Ishikawa (cell line): ENCODE results near the gene TEX29.

ENCODE experiments used
- CREB1 ChIP-seq: IDR thresholded peaks from 2 replicates; pipeline ENCODE4 v1.6.1; 2012; ENCODE audit warnings: low read depth
- EP300 ChIP-seq: IDR thresholded peaks from 2 replicates; pipeline ENCODE4 v1.6.1; 2012; ENCODE audit warnings: borderline replicate concordance
- REST ChIP-seq: IDR thresholded peaks from 2 replicates; pipeline ENCODE4 v1.6.1; 2012; ENCODE audit warnings: low read depth, mild to moderate bottlenecking
- TEAD4 ChIP-seq: IDR thresholded peaks from 2 replicates; pipeline ENCODE4 v1.6.1; 2012
- USF1 ChIP-seq: IDR thresholded peaks from 2 replicates; pipeline ENCODE4 v1.6.1; 2012
- ZBTB7A ChIP-seq: IDR thresholded peaks from 2 replicates; pipeline ENCODE4 v1.6.1; 2012; ENCODE audit warnings: low read depth

Gene TEX29

DNA sequence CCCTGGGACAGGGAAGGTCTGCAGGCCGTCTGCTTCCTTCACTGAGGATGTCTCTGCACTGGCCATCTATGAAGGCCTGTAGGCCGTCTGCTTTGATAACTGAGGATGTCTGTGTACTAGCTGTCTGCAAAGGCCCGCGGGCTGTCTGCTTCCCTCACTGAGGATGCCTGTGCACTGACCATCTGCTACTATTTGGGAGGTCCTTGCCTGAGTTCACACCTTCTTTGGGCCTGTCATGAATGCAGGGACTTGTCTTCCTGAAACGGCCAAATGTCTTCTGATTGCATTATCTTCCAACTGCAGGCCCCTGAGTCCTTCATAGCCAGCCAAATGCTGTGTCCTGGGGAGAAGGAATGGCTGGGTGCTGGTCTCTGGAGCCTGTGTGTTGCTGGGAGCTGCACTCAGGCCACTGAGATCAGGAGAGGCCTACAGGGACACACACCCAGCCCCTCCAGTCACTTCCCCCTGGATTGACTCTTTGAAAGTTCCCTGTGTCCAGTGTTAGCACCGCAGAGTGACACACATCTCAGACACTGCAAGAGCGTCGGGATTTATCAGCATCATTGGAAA lies 72.9 kb downstream of the TEX29 start:
- no peak for TF ChIP-seq ZBTB7A
- TF ChIP-seq REST: no peak
- TF ChIP-seq TEAD4: no peak
- no peak for TF ChIP-seq USF1
- TF ChIP-seq CREB1: no peak
- no peak for TF ChIP-seq EP300
